Smooth muscle cell (in vitro differentiated cells): Measurements from ENCODE around the gene NRP1. TPM values are rescaled to one million over a fixed set of nuclear protein-coding genes. Genes with fewer than 3 reads are reported as not detected.
A peak's percentile ranks its signal among the peaks of the same experiment; 100 is the strongest.

Experiments
- DNase-seq: peaks from one replicate; lab custom pipeline; 2025; ENCODE audit not compliant: unreplicated experiment; lab: John Stamatoyannopoulos, UW
- H2AFZ ChIP-seq: fragments of 200-600 bp; sonication (generic); 2 replicates; pipeline ENCODE4 v1.6.0; 2016; ENCODE audit warnings: antibody characterized with exemption, low read depth, mild to moderate bottlenecking
- H3F3A ChIP-seq: fragments of 200-600 bp; sonication (generic); 2 replicates; pipeline ENCODE4 v1.6.0; 2017; ENCODE audit warnings: antibody characterized with exemption, low read depth
- H3K27ac ChIP-seq: fragments of 200-600 bp; sonication (generic); 2 replicates; pipeline ENCODE4 v1.5.1; 2016; ENCODE audit warnings: low read depth, mild to moderate bottlenecking
- H3K27me3 ChIP-seq: fragments of 200-600 bp; sonication (generic); 2 replicates; pipeline ENCODE4 v1.6.1; 2016; ENCODE audit warnings: low read depth, mild to moderate bottlenecking
- H3K36me3 ChIP-seq: fragments of 200-600 bp; sonication (generic); 2 replicates; pipeline ENCODE4 v1.5.1; 2016; ENCODE audit warnings: low read depth
- H3K4me1 ChIP-seq: fragments of 200-600 bp; sonication (generic); 2 replicates; pipeline ENCODE4 v1.5.1; 2016; ENCODE audit warnings: low read depth
- H3K4me2 ChIP-seq: fragments of 200-600 bp; sonication (generic); 2 replicates; pipeline ENCODE4 v1.6.0; 2016; ENCODE audit warnings: mild to moderate bottlenecking
- H3K4me3 ChIP-seq: fragments of 200-600 bp; sonication (generic); 2 replicates; pipeline ENCODE4 v1.5.1; 2016; ENCODE audit warnings: mild to moderate bottlenecking
- H3K79me2 ChIP-seq: fragments of 200-600 bp; sonication (generic); 2 replicates; pipeline ENCODE4 v1.6.0; 2016; ENCODE audit warnings: low read depth, mild to moderate bottlenecking
- H3K9ac ChIP-seq: fragments of 200-600 bp; sonication (generic); 2 replicates; pipeline ENCODE4 v1.6.0; 2016; ENCODE audit warnings: low read depth
- H3K9me3 ChIP-seq: fragments of 200-600 bp; sonication (generic); replicated peaks from 2 replicates; pipeline ENCODE4 v1.5.1; 2016; ENCODE audit warnings: low read depth
- H4K20me1 ChIP-seq: fragments of 200-600 bp; sonication (generic); 2 replicates; pipeline ENCODE4 v1.6.0; 2016; ENCODE audit warnings: low read depth
- WGBS: methylation state at CpG from one replicate; pipeline ENCODE4 v1.1.7; 2016; ENCODE audit warnings: low lambda C conversion rate; 5-methylcytosine and 5-hydroxymethylcytosine counted together
- polyA plus RNA-seq: library from polyadenylated mRNA; unstranded; fragments of >200 nt; fragmentation: Nextera tagmentation; extraction: Ambion mirVana; gene quantifications from 2 replicates; pipeline ENCODE4 v1.2.1, GENCODE V29; 2016
- total RNA-seq: library from RNA; depleted of rRNA; stranded (reverse); fragments of >200 nt; gene quantifications from 2 replicates; pipeline ENCODE4 v1.2.3, GENCODE V29; 2014
- TF ChIP-seq, protein P1 (sequence below): fragments of 200-600 bp; sonication (generic); IDR thresholded peaks from 2 replicates; pipeline ENCODE4 v1.5.1; 2017; ENCODE audit warnings: borderline replicate concordance, mild to moderate bottlenecking, antibody characterized with exemption; ENCODE audit not compliant: insufficient read depth, poor library complexity, severe bottlenecking

The NRP1 gene
- total and polyA plus RNA-seq, 2 experiments from 2014 or later, result 74.8 to 80.4 TPM

DNA sequence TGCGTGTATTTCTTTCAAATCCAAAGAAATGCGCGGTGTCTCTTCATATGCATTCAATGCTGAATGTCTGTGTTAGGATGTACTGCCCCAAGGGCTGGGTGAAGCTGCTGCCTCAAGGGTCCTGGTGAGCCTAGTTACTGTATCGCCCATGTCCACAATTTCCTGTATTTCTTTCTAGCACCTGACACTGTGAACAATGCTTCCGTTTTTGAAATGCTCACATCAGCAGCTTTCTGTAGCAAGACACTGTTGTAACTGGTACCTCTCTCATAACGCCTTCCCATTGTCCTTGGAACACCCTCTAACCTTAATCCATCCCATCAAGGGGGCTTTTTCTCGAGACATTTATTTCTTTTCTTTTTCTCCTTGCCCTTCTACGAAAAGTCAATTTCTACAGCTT lies 25.1 kb downstream of the NRP1 start:
- TF ChIP-seq, protein P1, sequence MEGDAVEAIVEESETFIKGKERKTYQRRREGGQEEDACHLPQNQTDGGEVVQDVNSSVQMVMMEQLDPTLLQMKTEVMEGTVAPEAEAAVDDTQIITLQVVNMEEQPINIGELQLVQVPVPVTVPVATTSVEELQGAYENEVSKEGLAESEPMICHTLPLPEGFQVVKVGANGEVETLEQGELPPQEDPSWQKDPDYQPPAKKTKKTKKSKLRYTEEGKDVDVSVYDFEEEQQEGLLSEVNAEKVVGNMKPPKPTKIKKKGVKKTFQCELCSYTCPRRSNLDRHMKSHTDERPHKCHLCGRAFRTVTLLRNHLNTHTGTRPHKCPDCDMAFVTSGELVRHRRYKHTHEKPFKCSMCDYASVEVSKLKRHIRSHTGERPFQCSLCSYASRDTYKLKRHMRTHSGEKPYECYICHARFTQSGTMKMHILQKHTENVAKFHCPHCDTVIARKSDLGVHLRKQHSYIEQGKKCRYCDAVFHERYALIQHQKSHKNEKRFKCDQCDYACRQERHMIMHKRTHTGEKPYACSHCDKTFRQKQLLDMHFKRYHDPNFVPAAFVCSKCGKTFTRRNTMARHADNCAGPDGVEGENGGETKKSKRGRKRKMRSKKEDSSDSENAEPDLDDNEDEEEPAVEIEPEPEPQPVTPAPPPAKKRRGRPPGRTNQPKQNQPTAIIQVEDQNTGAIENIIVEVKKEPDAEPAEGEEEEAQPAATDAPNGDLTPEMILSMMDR, result no peak
- H4K20me1 ChIP-seq, result peaks cover 10% of the 10 kb centered on the region
- no peak overlapping the region for H3K4me3 ChIP-seq
- no peaks in the 10 kb centered on the region for H3K36me3 ChIP-seq
- no peak for DNase-seq
- WGBS, result 95% methylated on average over 8 of the region's 8 CpGs
- H3K27ac ChIP-seq, result no peak overlapping the region
- no peak overlapping the region for H3K9ac ChIP-seq
- H3K4me2 ChIP-seq, result no peak overlapping the region
- H3F3A ChIP-seq, result peaks cover 31% of the 10 kb centered on the region
- no peaks in the 10 kb centered on the region for H3K9me3 ChIP-seq
- no peak overlapping the region for H2AFZ ChIP-seq
- peaks cover 14% of the 10 kb centered on the region for H3K4me1 ChIP-seq
- peaks cover 89% of the 10 kb centered on the region for H3K79me2 ChIP-seq
- no peaks in the 10 kb centered on the region for H3K27me3 ChIP-seq

DNA sequence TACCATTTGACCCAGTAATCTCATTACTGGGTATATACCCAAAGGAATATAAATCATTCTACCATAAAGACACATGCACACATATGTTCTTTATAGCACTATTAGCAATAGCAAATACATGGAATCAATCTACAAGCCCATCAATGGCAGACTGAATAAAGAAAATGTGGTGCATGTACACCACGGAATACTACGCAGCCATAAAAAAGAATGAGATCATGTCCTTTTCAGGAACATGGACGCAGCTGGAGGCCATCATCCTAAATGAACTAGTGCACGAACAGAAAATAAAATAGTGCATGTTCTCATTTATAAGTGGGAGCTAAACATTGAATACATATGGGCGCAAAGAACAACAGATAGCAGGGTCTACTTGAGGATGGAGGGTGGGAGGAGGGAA lies 26.6 kb downstream of the NRP1 start:
- Histone ChIP-seq H3K9me3 (no peaks in the 10 kb centered on the region), H3K79me2 (peaks cover 91% of the 10 kb centered on the region), H3F3A (peaks cover 31% of the 10 kb centered on the region), H3K4me3 (no peak overlapping the region), H3K36me3 (no peaks in the 10 kb centered on the region), H3K27me3 (no peaks in the 10 kb centered on the region), H2AFZ (no peak overlapping the region), H3K4me1 (peaks cover 14% of the 10 kb centered on the region), H3K27ac (peak overlapping the region; percentile 71), H3K9ac (no peak overlapping the region), H3K4me2 (no peak overlapping the region), H4K20me1 (peaks cover 14% of the 10 kb centered on the region)
- DNase-seq, result no peak
- 88% methylated on average over 5 of the region's 5 CpGs for WGBS
- TF ChIP-seq, protein P1, result no peak

DNA sequence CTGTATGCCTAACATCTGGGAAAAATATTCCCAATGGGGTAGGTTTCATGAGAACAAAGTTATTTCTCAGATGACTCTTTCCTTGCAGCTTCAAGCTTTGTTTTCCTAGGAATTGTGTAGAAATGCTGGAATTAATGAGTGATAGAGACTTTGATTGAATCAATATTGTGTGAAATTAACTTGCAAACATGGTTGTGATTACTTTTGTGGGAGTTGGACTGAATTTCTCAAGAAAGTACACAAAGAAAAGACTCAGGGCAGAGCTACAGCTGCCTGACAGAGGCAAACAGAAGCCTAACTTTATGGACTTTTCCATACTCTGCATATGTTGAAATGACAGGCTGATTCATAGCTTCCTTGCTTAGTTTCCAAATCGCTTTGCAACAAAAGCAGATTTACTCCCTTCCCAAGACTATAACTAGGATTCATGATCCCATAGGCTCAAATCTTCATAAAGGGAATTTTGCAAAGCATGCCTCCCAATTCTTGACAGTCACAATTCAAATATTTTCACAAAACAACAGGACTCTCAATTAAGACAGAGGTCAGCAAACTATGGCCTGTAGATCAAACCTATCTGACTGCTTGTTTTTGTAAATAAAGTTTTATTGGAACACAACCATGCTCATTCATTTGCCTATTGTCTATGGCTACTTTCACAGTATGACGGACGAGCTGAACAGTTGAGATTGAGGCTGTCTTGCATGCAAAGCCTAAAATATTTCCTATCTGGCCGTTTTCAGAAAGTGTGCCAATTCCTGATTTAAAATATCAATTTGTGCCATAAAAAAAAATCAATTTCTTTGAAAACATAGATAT lies 27.6 kb downstream of the NRP1 start:
- Histone ChIP-seq H3K79me2 (peaks cover 91% of the 10 kb centered on the region), H3K9me3 (no peaks in the 10 kb centered on the region), H3K4me2 (peak overlapping the region; percentile 50), H3K9ac (peak overlapping the region; percentile 11), H3K4me1 (peaks cover 14% of the 10 kb centered on the region), H3K4me3 (no peak overlapping the region), H2AFZ (peak overlapping the region; percentile 5), H3K36me3 (no peaks in the 10 kb centered on the region), H3K27ac (peak overlapping the region; percentile 71), H3F3A (peaks cover 31% of the 10 kb centered on the region), H3K27me3 (no peaks in the 10 kb centered on the region), H4K20me1 (peaks cover 14% of the 10 kb centered on the region)
- DNase-seq, result no peak
- TF ChIP-seq, protein P1, result no peak
- WGBS, result 63% methylated on average over 4 of the region's 4 CpGs
